Measurements from ENCODE around the gene TPO. TPM values are rescaled to one million over a fixed set of nuclear protein-coding genes. Genes with fewer than 3 reads are reported as not detected.
"Not testable (repeated sequence)": the region's sequence is repeated elsewhere in the genome, so short reads cannot be mapped to it uniquely, and the experiment has no call there.

TPO gene
- polyA plus RNA-seq, 1 donor = 0.20 TPM

GRCh38 chr2:1483551-1483950 is 70.3 kb downstream of the TPO start:
- DNase-seq = no peak

GRCh38 chr2:1484131-1484884 is 71.0 kb downstream of the TPO start:
- DNase-seq = no peak

GRCh38 chr2:1486670-1487069 is 73.4 kb downstream of the TPO start:
- DNase-seq = no peak

GRCh38 chr2:1487758-1488157 is 74.5 kb downstream of the TPO start:
- DNase-seq = no peak

GRCh38 chr2:1488181-1488671 is 75.0 kb downstream of the TPO start:
- no peak for DNase-seq

GRCh38 chr2:1488851-1489250 is 75.6 kb downstream of the TPO start:
- no peak for DNase-seq

GRCh38 chr2:1489486-1489885 is 76.2 kb downstream of the TPO start:
- DNase-seq = no peak

GRCh38 chr2:1490381-1490780 is 77.1 kb downstream of the TPO start:
- DNase-seq = not testable (repeated sequence)

GRCh38 chr2:1491751-1492150 is 78.5 kb downstream of the TPO start:
- DNase-seq = no peak

GRCh38 chr2:1492231-1492630 is 79.0 kb downstream of the TPO start:
- DNase-seq = not testable (repeated sequence)

- no peak for DNase-seq
Observed at GRCh38 chr2:1492711-1493430, 79.6 kb downstream of the TPO start.

- DNase-seq = no peak
Observed at GRCh38 chr2:1493431-1494126, 80.3 kb downstream of the TPO start.

- no peak for DNase-seq
Observed at GRCh38 chr2:1494257-1494656, 81.0 kb downstream of the TPO start.

- DNase-seq = no peak
Observed at GRCh38 chr2:1494906-1495305, 81.6 kb downstream of the TPO start.

GRCh38 chr2:1495676-1496358 is 82.6 kb downstream of the TPO start:
- no peak for DNase-seq

GRCh38 chr2:1496359-1496821 is 83.1 kb downstream of the TPO start:
- DNase-seq = no peak

GRCh38 chr2:1497122-1497611 is 83.9 kb downstream of the TPO start:
- no peak for DNase-seq

- DNase-seq = no peak
Observed at GRCh38 chr2:1498176-1498575, 84.9 kb downstream of the TPO start.

GRCh38 chr2:1499033-1499795 is 86.0 kb downstream of the TPO start:
- no peak for DNase-seq

GRCh38 chr2:1501038-1501851 is 88.0 kb downstream of the TPO start:
- DNase-seq = no peak
